Tibial nerve (tissue), 4 donors: ENCODE data around the gene COL4A6. TPM values are rescaled to one million over a fixed set of nuclear protein-coding genes. Genes with fewer than 3 reads are reported as not detected.

Experiments
- DNase-seq, 2 donors: peaks; one replicate each; pipeline ENCODE4 v3.0.0-alpha.2; 2019; ENCODE audit warnings: low spot score in 2 of 2
- H3K27ac ChIP-seq, 4 donors: fragments of 200-600 bp; sonication (generic) in 3 of 4; one replicate each; pipeline ENCODE4 v1.5.1; 2017 to 2019; ENCODE audit warnings: mild to moderate bottlenecking in 1 of 4
- H3K27me3 ChIP-seq, 2 donors: fragments of 200-600 bp; sonication (generic) in 1 of 2; one replicate each; pipeline versions ENCODE4 v1.5.1 to v1.6.0; 2017 to 2019
- H3K36me3 ChIP-seq, 3 donors: fragments of 200-600 bp; sonication (generic); one replicate each; pipeline ENCODE4 v1.5.1; 2018 to 2019
- H3K4me1 ChIP-seq, 4 donors: fragments of 200-600 bp; sonication (generic) in 3 of 4; one replicate each; pipeline ENCODE4 v1.5.1; 2017 to 2019
- H3K4me3 ChIP-seq, 4 donors: fragments of 200-600 bp; sonication (generic) in 3 of 4; one replicate each; pipeline ENCODE4 v1.5.1; 2017 to 2019; ENCODE audit warnings: mild to moderate bottlenecking in 1 of 4, moderate library complexity in 1 of 4
- H3K9me3 ChIP-seq, 4 donors: fragments of 200-600 bp; sonication (generic) in 3 of 4; one replicate each; pipeline ENCODE4 v1.5.1; 2017 to 2019
- EP300 ChIP-seq, 2 donors: sonication (generic); formaldehyde crosslinking; IDR thresholded peaks; one replicate each; pipeline ENCODE4 v1.6.1; 2017; ENCODE audit warnings: antibody characterized with exemption in 2 of 2, mild to moderate bottlenecking in 1 of 2
- POLR2A ChIP-seq, 2 donors: fragments of 450-650 bp; IDR thresholded peaks; one replicate each; pipeline ENCODE4 v1.6.1; 2017; ENCODE audit warnings: antibody characterized with exemption in 2 of 2, mild to moderate bottlenecking in 2 of 2, moderate library complexity in 2 of 2
- WGBS, 2 donors: methylation state at CpG; one replicate each; pipeline ENCODE4 v1.1.5; 2018; 5-methylcytosine and 5-hydroxymethylcytosine counted together
- total RNA-seq, 4 donors: library from RNA; depleted of rRNA; stranded (reverse); fragments of >200 nt; gene quantifications; one replicate each; pipeline ENCODE4 v1.1.0, GENCODE V29; 2016
- TF ChIP-seq, protein P1 (sequence below), 5 experiments: fragments of 200-600 bp in 3 of 5; fragments of 450-650 bp in 2 of 5; sonication (generic) in 3 of 5; IDR thresholded peaks; one replicate each; pipeline ENCODE4 v1.5.1; 2016 to 2019; ENCODE audit warnings: antibody characterized with exemption in 5 of 5, mild to moderate bottlenecking in 3 of 5, moderate library complexity in 2 of 5

The COL4A6 gene
- total RNA-seq, 4 donors from 2014 or later = under 0.01 to 1.4 (median 0.21) TPM

DNA sequence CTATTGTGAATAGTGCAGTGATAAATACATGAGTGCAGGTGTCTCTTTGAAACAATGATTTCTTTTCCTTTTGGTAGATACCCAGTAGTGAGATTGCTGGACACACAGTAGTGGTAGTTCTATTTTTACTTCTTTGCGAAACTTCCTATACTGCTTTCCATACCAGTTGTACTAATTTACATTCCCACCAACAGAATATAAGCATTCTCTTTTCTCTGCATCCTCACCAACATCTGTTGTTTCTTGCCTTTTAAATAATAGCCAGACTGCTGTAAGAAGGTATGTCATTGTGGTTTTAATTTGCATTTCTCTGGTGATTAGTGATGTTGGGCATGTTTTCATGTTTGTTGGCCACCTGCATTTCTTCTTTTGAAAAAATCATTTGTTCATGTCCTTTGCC is 105.9 kb downstream of the COL4A6 start:
- no peaks in the 10 kb centered on the region for H3K36me3 ChIP-seq
- TF ChIP-seq POLR2A (IDR thresholded peaks at IDR 0.05) (no peak), EP300 (IDR thresholded peaks at IDR 0.05) (no peak)
- TF ChIP-seq, protein P1, sequence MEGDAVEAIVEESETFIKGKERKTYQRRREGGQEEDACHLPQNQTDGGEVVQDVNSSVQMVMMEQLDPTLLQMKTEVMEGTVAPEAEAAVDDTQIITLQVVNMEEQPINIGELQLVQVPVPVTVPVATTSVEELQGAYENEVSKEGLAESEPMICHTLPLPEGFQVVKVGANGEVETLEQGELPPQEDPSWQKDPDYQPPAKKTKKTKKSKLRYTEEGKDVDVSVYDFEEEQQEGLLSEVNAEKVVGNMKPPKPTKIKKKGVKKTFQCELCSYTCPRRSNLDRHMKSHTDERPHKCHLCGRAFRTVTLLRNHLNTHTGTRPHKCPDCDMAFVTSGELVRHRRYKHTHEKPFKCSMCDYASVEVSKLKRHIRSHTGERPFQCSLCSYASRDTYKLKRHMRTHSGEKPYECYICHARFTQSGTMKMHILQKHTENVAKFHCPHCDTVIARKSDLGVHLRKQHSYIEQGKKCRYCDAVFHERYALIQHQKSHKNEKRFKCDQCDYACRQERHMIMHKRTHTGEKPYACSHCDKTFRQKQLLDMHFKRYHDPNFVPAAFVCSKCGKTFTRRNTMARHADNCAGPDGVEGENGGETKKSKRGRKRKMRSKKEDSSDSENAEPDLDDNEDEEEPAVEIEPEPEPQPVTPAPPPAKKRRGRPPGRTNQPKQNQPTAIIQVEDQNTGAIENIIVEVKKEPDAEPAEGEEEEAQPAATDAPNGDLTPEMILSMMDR (IDR thresholded peaks at IDR 0.05) = no peak
- H3K27me3 ChIP-seq = peaks cover 0 to 8% of the 10 kb centered on the region in 2 donors
- no peaks in the 10 kb centered on the region for H3K4me1 ChIP-seq
- no peak overlapping the region for H3K4me3 ChIP-seq
- no peaks in the 10 kb centered on the region for H3K9me3 ChIP-seq
- 100% methylated on average over 1 of the region's 1 CpG for WGBS, 2 donors
- DNase-seq = no peak
- no peak overlapping the region for H3K27ac ChIP-seq

DNA sequence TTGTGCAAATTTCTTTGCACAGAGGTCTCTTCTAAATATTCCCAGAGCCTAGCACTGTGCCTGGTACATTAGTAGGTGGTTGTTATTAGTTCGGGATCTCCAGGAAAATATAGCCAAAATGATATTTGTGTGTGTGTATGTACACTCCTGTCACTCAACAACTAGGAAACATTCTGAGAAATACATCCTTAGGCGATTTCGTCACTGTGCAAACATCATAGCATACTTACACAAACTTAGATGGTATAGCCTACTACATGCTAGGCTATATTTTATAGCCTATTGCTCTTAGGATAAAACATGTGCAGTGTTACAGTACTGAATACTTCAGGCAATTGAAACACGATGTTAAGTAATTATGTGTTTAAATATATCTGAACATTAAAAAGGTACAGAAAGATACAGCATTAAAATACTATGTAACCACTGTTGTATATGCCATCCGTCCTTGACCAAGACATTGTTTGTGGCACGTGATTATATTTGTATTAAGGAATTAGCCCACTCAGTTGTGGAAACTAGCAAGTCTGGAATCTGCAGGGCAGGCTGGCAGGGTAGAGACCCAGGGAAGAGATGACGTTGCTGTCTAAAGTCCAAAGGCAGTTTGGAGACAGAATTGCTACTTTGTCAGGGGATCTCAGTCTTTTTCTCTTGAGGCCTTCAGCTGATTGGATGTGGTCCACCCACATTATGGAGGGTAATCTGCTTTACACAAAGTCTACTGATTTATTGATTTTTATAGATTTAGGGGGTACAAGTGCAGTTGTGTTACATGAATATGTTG is 106.9 kb downstream of the COL4A6 start:
- no peak for DNase-seq
- H3K27me3 ChIP-seq = peaks cover 0 to 9% of the 10 kb centered on the region in 2 donors
- WGBS, 2 donors = 65 to 89% methylated on average over 6 to 7 of the region's 7 CpGs

DNA sequence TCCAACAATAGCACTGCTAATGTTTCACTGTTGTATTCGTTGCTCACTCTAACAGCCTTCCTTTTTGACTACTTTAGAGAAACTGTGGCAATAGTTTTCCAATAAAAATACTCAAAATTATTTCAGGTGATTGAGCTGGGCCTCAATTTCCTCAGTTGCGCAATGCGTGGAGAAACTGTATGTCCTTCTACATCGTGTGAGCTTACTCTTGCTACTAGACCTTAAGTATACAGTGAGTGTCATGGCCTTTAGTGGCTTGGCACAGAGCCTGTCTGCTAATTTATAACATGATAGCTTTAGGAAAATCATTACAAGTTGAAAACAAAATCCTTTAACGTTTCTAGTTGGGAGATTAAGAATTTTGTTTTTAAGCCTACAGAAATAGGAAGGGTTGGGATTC is 114.5 kb downstream of the COL4A6 start:
- Histone ChIP-seq H3K4me3 (no peak overlapping the region), H3K27ac (no peak overlapping the region), H3K27me3 (peaks cover 0 to 29% of the 10 kb centered on the region in 2 donors), H3K4me1 (no peaks in the 10 kb centered on the region), H3K9me3 (no peaks in the 10 kb centered on the region), H3K36me3 (no peaks in the 10 kb centered on the region)
- 54 to 61% methylated on average over 5 of the region's 5 CpGs for WGBS, 2 donors
- TF ChIP-seq POLR2A (IDR thresholded peaks at IDR 0.05) (no peak), EP300 (IDR thresholded peaks at IDR 0.05) (no peak)
- TF ChIP-seq, protein P1 (IDR thresholded peaks at IDR 0.05) = no peak
- DNase-seq = no peak

More for the DNA sequence above, 106.9 kb downstream of the COL4A6 start:
- H3K9me3 ChIP-seq = no peaks in the 10 kb centered on the region
- TF ChIP-seq POLR2A (IDR thresholded peaks at IDR 0.05) (no peak), EP300 (IDR thresholded peaks at IDR 0.05) (no peak)
- TF ChIP-seq, protein P1 (IDR thresholded peaks at IDR 0.05) = no peak
- no peaks in the 10 kb centered on the region for H3K4me1 ChIP-seq
- no peak overlapping the region for H3K27ac ChIP-seq
- H3K4me3 ChIP-seq = no peak overlapping the region
- no peaks in the 10 kb centered on the region for H3K36me3 ChIP-seq

DNA sequence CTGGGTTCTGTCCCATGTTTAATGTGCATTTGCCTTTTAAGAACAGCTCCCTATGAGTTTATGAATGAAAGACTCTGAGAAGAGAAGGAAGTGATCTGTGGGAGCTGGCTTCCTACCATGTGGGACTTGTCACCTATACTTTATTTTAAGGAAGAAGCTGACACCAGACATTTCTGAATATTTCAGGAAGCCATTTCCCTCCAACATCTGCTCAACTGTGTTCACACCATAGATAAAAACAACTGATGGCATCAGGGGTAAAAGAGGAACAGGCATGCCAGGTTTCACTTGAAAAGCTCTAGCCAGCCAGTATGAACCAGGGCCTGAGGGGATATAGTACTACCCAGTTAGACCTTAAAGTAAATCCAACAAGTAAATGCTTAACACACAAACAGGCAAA is 116.0 kb downstream of the COL4A6 start:
- H3K9me3 ChIP-seq = no peaks in the 10 kb centered on the region
- no peak for TF ChIP-seq EP300 (IDR thresholded peaks at IDR 0.05)
- TF ChIP-seq, protein P1 (IDR thresholded peaks at IDR 0.05) = no peak
- TF ChIP-seq POLR2A (IDR thresholded peaks at IDR 0.05) = no peak
- no peaks in the 10 kb centered on the region for H3K36me3 ChIP-seq
- H3K27me3 ChIP-seq = peaks cover 0 to 31% of the 10 kb centered on the region in 2 donors
- no peak overlapping the region for H3K27ac ChIP-seq
- DNase-seq = no peak
- H3K4me3 ChIP-seq = no peak overlapping the region
- no peaks in the 10 kb centered on the region for H3K4me1 ChIP-seq

DNA sequence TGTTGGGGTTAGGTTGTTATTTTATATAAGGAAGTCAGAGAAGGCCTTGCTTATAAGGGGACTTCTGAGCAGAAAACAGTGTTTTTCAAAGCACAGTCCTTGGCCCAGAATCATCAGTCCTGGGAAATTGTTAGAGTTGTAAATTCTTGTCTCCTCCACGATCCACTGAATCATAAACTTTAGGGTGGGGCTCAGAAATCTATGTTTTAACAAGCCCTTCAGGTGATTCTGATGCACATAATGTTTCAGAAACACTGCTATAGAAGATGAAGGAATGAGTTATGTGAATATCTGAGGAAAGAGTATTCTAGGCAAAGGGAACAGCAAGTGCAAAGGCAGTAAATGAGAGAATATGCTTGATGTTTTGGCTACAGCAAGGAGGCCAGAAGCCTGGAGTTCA is 121.8 kb downstream of the COL4A6 start:
- TF ChIP-seq POLR2A (IDR thresholded peaks at IDR 0.05) (no peak), EP300 (IDR thresholded peaks at IDR 0.05) (no peak)
- TF ChIP-seq, protein P1 (IDR thresholded peaks at IDR 0.05) = no peak
- no peaks in the 10 kb centered on the region for H3K4me1 ChIP-seq
- DNase-seq = no peak
- H3K36me3 ChIP-seq = no peaks in the 10 kb centered on the region
- H3K27ac ChIP-seq = no peak overlapping the region
- 43 to 59% methylated on average over 1 of the region's 1 CpG for WGBS, 2 donors
- no peaks in the 10 kb centered on the region for H3K9me3 ChIP-seq
- peaks cover 0 to 27% of the 10 kb centered on the region in 2 donors for H3K27me3 ChIP-seq
- H3K4me3 ChIP-seq = no peak overlapping the region
